ENCODE results near the gene TGFBR2. TPM values are rescaled to one million over a fixed set of nuclear protein-coding genes. Genes with fewer than 3 reads are reported as not detected.

TGFBR2 gene
- total RNA-seq, 6 donors from 2014 or later: 82.8 to 385 (median 285) TPM

DNA sequence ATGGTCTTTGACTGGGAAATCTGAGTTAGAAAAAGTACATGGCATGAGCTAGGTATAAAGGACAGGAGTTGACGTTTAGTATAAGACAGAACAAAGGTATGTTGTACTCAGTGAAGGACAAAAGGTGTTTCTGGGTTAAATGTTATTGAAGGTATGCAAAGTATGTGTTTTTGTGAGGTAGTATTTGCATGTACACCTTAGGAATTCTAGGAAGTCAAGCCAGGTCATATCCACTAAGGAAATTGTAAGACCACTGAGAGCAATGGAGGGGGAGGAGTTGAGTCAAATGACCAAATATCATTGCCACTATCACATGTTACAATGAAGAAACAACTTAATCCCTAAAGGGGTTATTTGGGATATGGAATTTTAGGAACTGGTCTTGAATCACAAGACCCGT is 24.4 kb upstream of the TGFBR2 start:
- Histone ChIP-seq H3K4me1 (no peaks in the 10 kb centered on the region), H3K27ac (no peak overlapping the region), H3K4me3 (no peak overlapping the region), H3K36me3 (no peaks in the 10 kb centered on the region), H3K27me3 (no peaks in the 10 kb centered on the region), H3K9me3 (no peaks in the 10 kb centered on the region)
- TF ChIP-seq, protein P1, sequence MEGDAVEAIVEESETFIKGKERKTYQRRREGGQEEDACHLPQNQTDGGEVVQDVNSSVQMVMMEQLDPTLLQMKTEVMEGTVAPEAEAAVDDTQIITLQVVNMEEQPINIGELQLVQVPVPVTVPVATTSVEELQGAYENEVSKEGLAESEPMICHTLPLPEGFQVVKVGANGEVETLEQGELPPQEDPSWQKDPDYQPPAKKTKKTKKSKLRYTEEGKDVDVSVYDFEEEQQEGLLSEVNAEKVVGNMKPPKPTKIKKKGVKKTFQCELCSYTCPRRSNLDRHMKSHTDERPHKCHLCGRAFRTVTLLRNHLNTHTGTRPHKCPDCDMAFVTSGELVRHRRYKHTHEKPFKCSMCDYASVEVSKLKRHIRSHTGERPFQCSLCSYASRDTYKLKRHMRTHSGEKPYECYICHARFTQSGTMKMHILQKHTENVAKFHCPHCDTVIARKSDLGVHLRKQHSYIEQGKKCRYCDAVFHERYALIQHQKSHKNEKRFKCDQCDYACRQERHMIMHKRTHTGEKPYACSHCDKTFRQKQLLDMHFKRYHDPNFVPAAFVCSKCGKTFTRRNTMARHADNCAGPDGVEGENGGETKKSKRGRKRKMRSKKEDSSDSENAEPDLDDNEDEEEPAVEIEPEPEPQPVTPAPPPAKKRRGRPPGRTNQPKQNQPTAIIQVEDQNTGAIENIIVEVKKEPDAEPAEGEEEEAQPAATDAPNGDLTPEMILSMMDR (IDR thresholded peaks at IDR 0.05): no peak
- peak in 1 of 4 donors; percentile 2 for TF ChIP-seq EP300 (IDR thresholded peaks at IDR 0.05)
- ATAC-seq (ENCODE audit: low FRiP score in 2 of 2) (no peak), DNase-seq (no peak)
- 91 to 97% methylated on average over 2 of the region's 2 CpGs for WGBS, 2 donors

DNA sequence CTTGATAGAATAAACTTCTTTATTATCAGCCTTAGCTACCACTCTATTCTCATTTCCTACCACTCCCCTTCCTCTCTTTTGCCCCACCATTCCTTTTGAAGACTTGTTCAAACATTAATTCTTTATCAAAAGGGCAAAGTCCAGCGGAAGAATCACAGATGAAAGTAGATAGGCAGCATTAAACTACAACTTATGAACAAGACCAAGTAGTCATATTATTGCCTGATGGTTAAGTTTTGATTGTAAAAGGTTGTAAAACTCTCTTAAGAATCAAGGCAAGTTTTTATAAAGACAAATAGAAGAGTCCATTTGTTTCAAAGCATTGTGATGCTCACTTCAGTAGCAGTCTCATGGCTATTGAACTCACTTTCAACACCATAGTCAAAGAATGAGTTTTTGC is 22.4 kb upstream of the TGFBR2 start:
- DNase-seq (no peak), ATAC-seq (ENCODE audit: low FRiP score in 2 of 2) (no peak)
- no peaks in the 10 kb centered on the region for H3K9me3 ChIP-seq
- H3K36me3 ChIP-seq: no peaks in the 10 kb centered on the region
- no peak overlapping the region for H3K4me3 ChIP-seq
- WGBS, 2 donors: 87 to 90% methylated on average over 1 of the region's 1 CpG
- no peaks in the 10 kb centered on the region for H3K4me1 ChIP-seq
- no peaks in the 10 kb centered on the region for H3K27me3 ChIP-seq
- H3K27ac ChIP-seq: no peak overlapping the region
- no peak for TF ChIP-seq POLR2AphosphoS5 (IDR thresholded peaks at IDR 0.05)
- TF ChIP-seq POLR2A (IDR thresholded peaks at IDR 0.05): no peak
- no peak for TF ChIP-seq EP300 (IDR thresholded peaks at IDR 0.05)
- TF ChIP-seq, protein P1 (IDR thresholded peaks at IDR 0.05): no peak

DNA sequence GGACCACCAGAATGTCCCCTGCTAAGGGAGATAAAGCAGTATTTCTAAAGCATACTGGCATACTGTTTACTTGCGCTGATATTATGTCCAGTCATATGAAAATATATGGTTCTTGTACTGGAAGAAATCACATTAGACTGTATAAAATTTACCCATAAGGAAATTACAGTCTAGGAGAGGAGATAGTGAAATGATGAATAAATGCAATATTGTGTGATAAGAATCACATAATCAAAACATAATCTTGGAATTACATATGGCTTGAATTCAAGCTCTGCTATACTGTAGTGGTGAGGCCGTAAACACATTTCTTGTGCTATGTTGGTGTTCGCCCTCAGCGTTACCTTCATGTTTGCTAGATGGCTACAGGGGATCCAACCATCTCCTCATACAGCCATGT is 20.7 kb upstream of the TGFBR2 start:
- Histone ChIP-seq H3K36me3 (no peaks in the 10 kb centered on the region), H3K27me3 (no peaks in the 10 kb centered on the region), H3K4me3 (no peak overlapping the region), H3K27ac (no peak overlapping the region), H3K9me3 (no peaks in the 10 kb centered on the region), H3K4me1 (no peaks in the 10 kb centered on the region)
- DNase-seq: no peak
- no peak for ATAC-seq (ENCODE audit: low FRiP score in 2 of 2)
- no peak for TF ChIP-seq EP300 (IDR thresholded peaks at IDR 0.05)
- TF ChIP-seq, protein P1 (IDR thresholded peaks at IDR 0.05): no peak
- no peak for TF ChIP-seq POLR2A (IDR thresholded peaks at IDR 0.05)
- no peak for TF ChIP-seq POLR2AphosphoS5 (IDR thresholded peaks at IDR 0.05)
- 96 to 98% methylated on average over 4 of the region's 4 CpGs for WGBS, 2 donors

DNA sequence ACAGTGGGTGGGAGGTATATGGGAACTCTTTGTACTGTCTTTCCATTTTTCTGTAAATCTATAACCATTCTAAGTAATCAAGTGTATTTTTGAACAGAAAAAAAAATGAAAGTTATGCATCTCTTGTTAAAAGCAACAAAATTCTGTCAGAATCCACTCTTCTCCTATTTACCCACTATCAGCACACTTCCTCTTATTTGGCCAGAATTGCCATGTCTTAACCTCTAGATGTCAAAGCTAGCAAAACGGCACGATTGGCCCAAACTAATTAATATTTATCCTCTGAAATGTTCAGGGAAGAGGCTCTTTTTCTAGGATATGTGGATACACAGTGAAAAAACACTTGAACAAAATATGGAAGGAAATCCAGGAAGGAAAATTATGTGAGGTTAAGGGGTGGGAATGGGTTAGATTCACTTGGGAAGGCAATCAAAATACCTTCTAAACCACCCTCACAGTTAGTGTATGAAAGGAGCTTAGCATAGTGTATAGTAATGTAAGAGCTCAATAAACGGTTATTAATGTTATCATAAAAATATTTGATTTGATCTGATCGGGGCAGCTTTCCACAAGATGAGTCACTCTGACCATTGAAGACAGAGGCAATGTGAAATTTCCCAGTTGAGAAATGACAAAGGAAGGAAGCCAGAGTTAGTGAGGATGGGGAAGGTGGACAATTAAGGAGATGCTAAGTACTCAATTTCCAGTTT is 20.1 kb upstream of the TGFBR2 start:
- Histone ChIP-seq H3K27me3 (no peaks in the 10 kb centered on the region), H3K36me3 (no peaks in the 10 kb centered on the region), H3K4me3 (no peak overlapping the region), H3K9me3 (no peaks in the 10 kb centered on the region), H3K4me1 (no peaks in the 10 kb centered on the region), H3K27ac (no peak overlapping the region)
- DNase-seq: no peak
- 78 to 79% methylated on average over 4 of the region's 4 CpGs for WGBS, 2 donors
- no peak for ATAC-seq (ENCODE audit: low FRiP score in 2 of 2)
- no peak for TF ChIP-seq EP300 (IDR thresholded peaks at IDR 0.05)
- TF ChIP-seq POLR2A (IDR thresholded peaks at IDR 0.05): no peak
- TF ChIP-seq POLR2AphosphoS5 (IDR thresholded peaks at IDR 0.05): no peak
- TF ChIP-seq, protein P1 (IDR thresholded peaks at IDR 0.05): no peak
